Activated T-cell treated with anti-CD3 and anti-CD28 coated beads, Interleukin-2, amount 50 U/mL, for 48 hours (primary cell): Measurements from ENCODE around the gene ZNF324.
"Not testable (repeated sequence)": the region's sequence is repeated elsewhere in the genome, so short reads cannot be mapped to it uniquely, and the experiment has no call there.

ENCODE experiments used
- DNase-seq, 2 experiments: peaks; one replicate each; pipeline ENCODE4 v3.0.0-alpha.2; 2020

Gene ZNF324

GRCh38 chr19:58473775-58474174, 6.9 kb downstream of the ZNF324 start:
- no peak for DNase-seq

DNA sequence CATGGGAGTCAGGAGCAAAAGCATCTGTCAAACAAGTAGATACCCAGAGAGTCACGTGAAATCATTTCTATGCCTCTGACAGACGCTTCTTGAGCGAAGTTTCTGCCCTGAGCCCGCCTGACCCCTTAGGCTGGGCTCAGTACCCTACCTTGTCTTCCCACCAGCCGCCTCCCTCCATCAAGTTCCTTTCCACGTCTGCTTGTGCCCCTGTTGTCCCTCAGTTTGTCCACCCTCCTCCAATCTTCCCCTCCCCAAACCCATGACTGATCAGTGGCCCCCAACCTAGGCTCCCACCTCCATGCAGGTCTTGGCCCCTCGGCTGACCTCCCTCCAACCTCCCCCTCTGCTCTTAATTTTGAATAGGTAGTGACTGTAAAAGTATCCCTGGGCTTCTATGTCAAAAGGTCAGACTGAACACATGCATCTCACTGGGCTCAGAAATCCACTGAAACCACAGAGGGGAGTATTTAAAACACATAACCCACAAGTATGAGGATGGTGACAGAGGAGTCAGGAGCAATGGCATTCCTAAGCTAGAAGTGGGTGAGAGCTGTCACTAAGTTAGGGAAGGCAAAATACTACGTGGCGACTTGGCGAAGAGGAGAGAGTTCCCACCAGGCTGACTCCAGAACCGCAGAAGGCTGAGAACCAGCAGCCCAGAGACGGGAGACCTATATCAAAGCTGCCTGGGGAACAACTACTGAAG, 7.6 kb downstream of the ZNF324 start:
- DNase-seq, result no peak

DNA sequence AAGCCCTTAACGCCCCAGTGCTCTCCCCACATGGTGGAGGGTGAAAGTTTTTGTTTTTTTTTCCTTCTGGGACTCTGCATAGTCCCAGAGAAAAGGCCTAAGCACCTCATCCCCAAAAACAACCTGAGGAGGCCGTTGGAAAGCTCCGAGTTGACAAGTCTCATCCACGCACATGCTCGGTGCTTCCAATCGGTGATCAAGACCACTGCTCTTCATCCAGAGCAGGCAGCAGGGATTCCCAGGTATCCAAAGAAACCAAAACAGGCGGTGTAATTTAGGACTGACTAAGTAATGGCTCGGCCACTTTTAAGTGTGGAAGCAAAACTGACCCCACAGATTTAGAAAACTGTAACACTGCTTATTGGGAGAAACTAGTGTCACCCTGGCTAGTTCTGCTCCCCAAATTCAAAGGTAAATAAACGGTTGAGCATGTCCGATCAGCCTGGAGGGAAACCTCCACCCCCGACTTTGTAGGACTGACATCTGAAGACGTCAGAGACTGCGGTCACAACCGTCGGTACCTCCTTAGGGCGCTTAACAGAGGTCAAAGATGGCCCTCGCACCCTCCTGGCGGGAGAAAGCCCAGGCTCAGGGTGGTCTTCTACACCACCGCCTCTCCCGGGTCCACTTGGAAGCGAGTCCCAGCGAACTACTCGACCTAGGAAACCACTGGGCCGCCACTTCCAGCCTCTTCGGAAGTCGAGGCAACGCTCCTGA, 8.3 kb downstream of the ZNF324 start:
- DNase-seq, result no peak

GRCh38 chr19:58475714-58476497, 9.0 kb downstream of the ZNF324 start, which contains the start of gene ZNF446:
ZNF446 (plus strand) TSS chr19:58476352; CDS start chr19:58477219, 867 bp downstream.
- DNase-seq, result peak; percentile 96 to 97

- DNase-seq, result peak; percentile 39 to 41
Measured at GRCh38 chr19:58476498-58477015, 9.7 kb downstream of the ZNF324 start.

- DNase-seq, result no peak
Measured at GRCh38 chr19:58477130-58477529, 10.2 kb downstream of the ZNF324 start.

DNA sequence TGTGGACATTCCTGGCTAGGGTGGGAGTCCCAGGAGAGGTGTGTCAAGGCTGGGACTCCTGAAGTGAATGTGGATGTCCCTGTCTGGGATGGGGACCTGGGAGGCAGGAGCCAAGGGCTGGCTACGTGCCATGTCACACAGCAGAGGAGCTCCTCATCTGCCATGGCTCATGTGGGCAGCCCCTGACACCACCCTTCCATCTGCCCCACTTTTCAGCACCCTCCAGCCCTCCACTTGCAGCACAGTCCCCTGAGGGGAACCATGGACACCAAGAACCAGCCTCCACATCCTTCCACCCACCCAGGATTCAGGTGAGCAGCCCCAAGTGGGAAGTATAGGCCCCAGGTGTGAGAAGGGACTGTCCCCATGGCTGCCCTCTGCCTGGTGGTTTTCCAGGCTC, 11.0 kb downstream of the ZNF324 start:
- DNase-seq, result no peak

DNA sequence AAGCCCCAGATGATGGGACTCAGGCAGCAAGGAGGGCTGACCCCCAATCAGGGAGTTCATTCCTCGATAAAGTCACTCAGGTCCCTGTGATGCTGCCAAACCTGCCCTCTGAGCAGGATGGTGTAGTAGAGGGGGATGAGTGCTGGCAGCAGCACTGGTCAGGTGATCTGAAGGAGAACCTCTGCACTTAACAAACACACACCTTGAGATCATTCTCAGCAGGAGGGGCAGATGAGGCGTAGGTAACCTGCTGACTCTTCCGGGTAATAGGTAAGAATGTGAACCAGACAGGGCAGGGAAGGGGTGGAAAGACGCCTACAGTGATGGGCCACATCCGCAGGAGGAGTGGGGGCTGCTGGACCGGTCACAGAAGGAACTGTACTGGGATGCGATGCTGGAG, 12.4 kb downstream of the ZNF324 start:
- no peak for DNase-seq

GRCh38 chr19:58479736-58480480, 13.0 kb downstream of the ZNF324 start:
- DNase-seq, result no peak

- DNase-seq, result no peak
Measured at GRCh38 chr19:58480481-58480830, 13.6 kb downstream of the ZNF324 start.

- DNase-seq, result no peak
Measured at GRCh38 chr19:58480831-58481230, 14.0 kb downstream of the ZNF324 start.

DNA sequence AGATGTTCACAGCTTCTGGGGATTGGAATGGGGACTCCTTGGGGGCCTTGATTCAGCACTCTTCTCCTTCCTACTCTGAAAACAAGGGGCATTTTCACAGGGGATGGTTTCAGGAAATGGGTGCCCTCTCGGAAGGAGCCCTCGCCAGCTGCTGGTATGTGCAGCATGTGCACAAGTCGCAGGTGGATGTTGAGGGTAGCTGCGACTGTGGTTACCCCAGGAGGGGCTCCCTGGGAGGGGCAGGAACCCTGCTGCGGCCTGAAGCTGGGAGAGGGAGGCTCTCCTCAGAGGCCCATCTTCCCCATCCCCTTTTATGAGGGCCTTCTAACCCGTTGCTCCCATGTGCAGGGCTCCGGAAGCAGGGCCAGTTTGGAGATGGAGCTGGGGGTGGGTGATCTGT, 15.5 kb downstream of the ZNF324 start:
- DNase-seq, result no peak

- DNase-seq, result no peak
Measured at GRCh38 chr19:58483776-58484175, 16.9 kb downstream of the ZNF324 start.

DNA sequence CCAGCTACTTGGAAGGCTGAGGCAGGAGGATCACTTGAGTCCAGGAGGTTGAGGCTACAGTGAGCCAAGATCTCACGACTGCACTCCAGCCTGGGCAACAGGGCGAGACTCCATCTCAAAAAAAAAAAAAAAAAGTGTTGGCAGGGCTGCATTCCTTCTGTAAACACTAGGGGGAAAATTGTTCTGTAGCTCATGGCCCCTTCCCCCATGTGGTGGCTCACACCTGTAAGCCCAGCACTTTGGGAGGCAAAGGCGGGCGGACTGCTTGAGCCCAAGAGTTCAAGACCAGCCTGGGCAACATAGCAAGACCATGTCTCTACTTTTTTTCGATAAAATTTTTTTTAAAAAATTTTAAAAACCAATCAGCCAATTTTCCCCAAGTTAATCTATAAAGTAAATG, 17.5 kb downstream of the ZNF324 start:
- not testable (repeated sequence) for DNase-seq

GRCh38 chr19:58491393-58491792, 24.5 kb downstream of the ZNF324 start:
- DNase-seq, result no peak

GRCh38 chr19:58492265-58492664, 25.4 kb downstream of the ZNF324 start:
- no peak for DNase-seq

- no peak for DNase-seq
Measured at GRCh38 chr19:58497634-58498170, 30.8 kb downstream of the ZNF324 start.

GRCh38 chr19:58498316-58499020, 31.6 kb downstream of the ZNF324 start:
- no peak for DNase-seq

- peak; percentile 99 to 100 for DNase-seq
Measured at GRCh38 chr19:58499021-58499927, 32.4 kb downstream of the ZNF324 start.

- DNase-seq, result no peak
Measured at GRCh38 chr19:58500242-58500641, 33.4 kb downstream of the ZNF324 start.
